Neural cell (in vitro differentiated cells): ENCODE data around the gene DPYSL4. TPM values are rescaled to one million over a fixed set of nuclear protein-coding genes. Genes with fewer than 3 reads are reported as not detected.

Experiments used
- H2AFZ ChIP-seq: fragments of 200-600, 300-800 bp; sonication (generic), shearing (Covaris generic); 2 replicates; pipeline ENCODE4 v1.6.0; 2014; ENCODE audit warnings: low read depth, mild to moderate bottlenecking, antibody characterized with exemption, low read length, moderate library complexity
- H3F3A ChIP-seq: fragments of 200-600 bp; shearing (Covaris generic); 2 replicates; pipeline ENCODE4 v1.6.1; 2016; ENCODE audit warnings: mild to moderate bottlenecking, moderate library complexity, mixed read lengths, antibody characterized with exemption, low read length; ENCODE audit not compliant: insufficient read depth, poor library complexity, severe bottlenecking
- H3K27ac ChIP-seq: fragments of 200-600, 300-800 bp; sonication (generic), shearing (Covaris generic); 2 replicates; pipeline ENCODE4 v1.5.1; 2014; ENCODE audit warnings: mild to moderate bottlenecking, low read length, moderate library complexity
- H3K27me3 ChIP-seq: fragments of 300-800, 200-600 bp; sonication (generic), shearing (Covaris generic); 2 replicates; pipeline ENCODE4 v1.6.0; 2014; ENCODE audit warnings: mild to moderate bottlenecking, low read depth, low read length, moderate library complexity; ENCODE audit not compliant: insufficient read depth
- H3K36me3 ChIP-seq: fragments of 300-800, 200-600 bp; sonication (generic), shearing (Covaris generic); 2 replicates; pipeline ENCODE4 v1.5.1; 2014; ENCODE audit warnings: mild to moderate bottlenecking, antibody characterized with exemption, low read length, moderate library complexity; ENCODE audit not compliant: insufficient read depth
- H3K4me2 ChIP-seq: fragments of 300-800, 200-600 bp; sonication (generic), shearing (Covaris generic); 2 replicates; pipeline ENCODE4 v1.6.0; 2014; ENCODE audit warnings: mild to moderate bottlenecking, low read length
- H3K4me3 ChIP-seq: fragments of 300-800, 200-600 bp; sonication (generic), shearing (Covaris generic); 2 replicates; pipeline ENCODE4 v1.5.1; 2014; ENCODE audit warnings: mild to moderate bottlenecking, low read length, moderate library complexity
- H3K79me2 ChIP-seq: fragments of 200-600 bp; shearing (Covaris generic); replicated peaks from 2 replicates; pipeline ENCODE4 v1.6.0; 2014; ENCODE audit warnings: mild to moderate bottlenecking, low read length, moderate library complexity; ENCODE audit not compliant: insufficient read depth
- H3K9ac ChIP-seq: fragments of 300-800, 200-600 bp; sonication (generic), shearing (Covaris generic); 2 replicates; pipeline ENCODE4 v1.6.1; 2016; ENCODE audit warnings: mild to moderate bottlenecking, low read length, mixed read lengths
- H3K9me2 ChIP-seq: fragments of 200-600 bp; shearing (Covaris generic); 2 replicates; pipeline ENCODE4 v1.6.1; 2016; ENCODE audit warnings: mild to moderate bottlenecking, low read length, mixed read lengths; ENCODE audit not compliant: insufficient read depth
- H3K9me3 ChIP-seq: fragments of 200-600, 300-800 bp; sonication (generic), shearing (Covaris generic); 2 replicates; pipeline ENCODE4 v1.6.1; 2016; ENCODE audit warnings: mild to moderate bottlenecking, mixed run types, low read length, moderate library complexity, mixed read lengths
- H4K20me1 ChIP-seq: fragments of 200-600 bp; shearing (Covaris generic); 2 replicates; pipeline ENCODE4 v1.6.1; 2016; ENCODE audit warnings: mild to moderate bottlenecking, mixed run types; ENCODE audit not compliant: insufficient read depth
- EZH2 ChIP-seq: fragments of 200-600, 300-800 bp; shearing (Covaris generic), sonication (generic); IDR thresholded peaks from 2 replicates; pipeline ENCODE4 v1.6.1; 2014; ENCODE audit warnings: antibody characterized with exemption, low read length, borderline replicate concordance, mild to moderate bottlenecking; ENCODE audit not compliant: insufficient read depth, poor library complexity, severe bottlenecking
- MXI1 ChIP-seq: fragments of 450-650 bp; conservative IDR thresholded peaks from 2 replicates; pipeline ENCODE4 v1.6.1; 2014; ENCODE audit warnings: antibody characterized with exemption, mild to moderate bottlenecking; ENCODE audit not compliant: poor library complexity, severe bottlenecking
- POLR2AphosphoS5 ChIP-seq: IDR thresholded peaks from 2 replicates; pipeline ENCODE4 v1.6.1; 2012
- TAF1 ChIP-seq: IDR thresholded peaks from 2 replicates; pipeline ENCODE4 v1.6.1; 2012; ENCODE audit warnings: low read depth
- polyA plus RNA-seq: library from polyadenylated mRNA; depleted of rRNA; stranded (reverse); fragments of >200 nt; gene quantifications from 2 replicates; pipeline ENCODE4 v1.2.3, GENCODE V29; 2014
- TF ChIP-seq, protein P1 (sequence below): IDR thresholded peaks from 2 replicates; pipeline ENCODE4 v1.6.1; 2012; ENCODE audit warnings: borderline replicate concordance
- TF ChIP-seq, protein P2 (sequence below): fragments of 450-650 bp; IDR thresholded peaks from 2 replicates; pipeline ENCODE4 v1.5.1; 2014; ENCODE audit warnings: antibody characterized with exemption, mild to moderate bottlenecking, moderate library complexity; ENCODE audit not compliant: poor library complexity, severe bottlenecking

DPYSL4 gene
- polyA plus RNA-seq, 1 donor from 2014 or later: 116 TPM

DNA sequence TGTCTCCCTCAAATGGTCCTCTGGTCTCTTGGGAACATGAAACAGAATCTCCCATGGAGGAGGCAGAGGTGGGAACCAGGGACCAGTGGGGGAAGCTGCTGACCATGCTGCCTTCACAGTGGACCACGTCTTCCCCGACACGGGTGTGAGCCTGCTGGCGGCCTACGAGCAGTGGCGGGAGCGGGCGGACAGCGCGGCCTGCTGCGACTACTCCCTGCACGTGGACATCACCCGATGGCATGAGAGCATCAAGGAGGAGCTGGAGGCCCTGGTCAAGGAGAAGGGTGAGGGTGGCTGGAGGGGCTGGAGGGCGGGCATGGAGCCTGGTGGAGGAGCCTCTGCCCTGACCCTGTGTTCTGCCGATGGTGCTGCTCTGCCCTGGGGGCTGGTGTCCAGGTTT is 8.0 kb downstream of the DPYSL4 start (continued):
- TF ChIP-seq, protein P1, sequence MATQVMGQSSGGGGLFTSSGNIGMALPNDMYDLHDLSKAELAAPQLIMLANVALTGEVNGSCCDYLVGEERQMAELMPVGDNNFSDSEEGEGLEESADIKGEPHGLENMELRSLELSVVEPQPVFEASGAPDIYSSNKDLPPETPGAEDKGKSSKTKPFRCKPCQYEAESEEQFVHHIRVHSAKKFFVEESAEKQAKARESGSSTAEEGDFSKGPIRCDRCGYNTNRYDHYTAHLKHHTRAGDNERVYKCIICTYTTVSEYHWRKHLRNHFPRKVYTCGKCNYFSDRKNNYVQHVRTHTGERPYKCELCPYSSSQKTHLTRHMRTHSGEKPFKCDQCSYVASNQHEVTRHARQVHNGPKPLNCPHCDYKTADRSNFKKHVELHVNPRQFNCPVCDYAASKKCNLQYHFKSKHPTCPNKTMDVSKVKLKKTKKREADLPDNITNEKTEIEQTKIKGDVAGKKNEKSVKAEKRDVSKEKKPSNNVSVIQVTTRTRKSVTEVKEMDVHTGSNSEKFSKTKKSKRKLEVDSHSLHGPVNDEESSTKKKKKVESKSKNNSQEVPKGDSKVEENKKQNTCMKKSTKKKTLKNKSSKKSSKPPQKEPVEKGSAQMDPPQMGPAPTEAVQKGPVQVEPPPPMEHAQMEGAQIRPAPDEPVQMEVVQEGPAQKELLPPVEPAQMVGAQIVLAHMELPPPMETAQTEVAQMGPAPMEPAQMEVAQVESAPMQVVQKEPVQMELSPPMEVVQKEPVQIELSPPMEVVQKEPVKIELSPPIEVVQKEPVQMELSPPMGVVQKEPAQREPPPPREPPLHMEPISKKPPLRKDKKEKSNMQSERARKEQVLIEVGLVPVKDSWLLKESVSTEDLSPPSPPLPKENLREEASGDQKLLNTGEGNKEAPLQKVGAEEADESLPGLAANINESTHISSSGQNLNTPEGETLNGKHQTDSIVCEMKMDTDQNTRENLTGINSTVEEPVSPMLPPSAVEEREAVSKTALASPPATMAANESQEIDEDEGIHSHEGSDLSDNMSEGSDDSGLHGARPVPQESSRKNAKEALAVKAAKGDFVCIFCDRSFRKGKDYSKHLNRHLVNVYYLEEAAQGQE: no peak

DNA sequence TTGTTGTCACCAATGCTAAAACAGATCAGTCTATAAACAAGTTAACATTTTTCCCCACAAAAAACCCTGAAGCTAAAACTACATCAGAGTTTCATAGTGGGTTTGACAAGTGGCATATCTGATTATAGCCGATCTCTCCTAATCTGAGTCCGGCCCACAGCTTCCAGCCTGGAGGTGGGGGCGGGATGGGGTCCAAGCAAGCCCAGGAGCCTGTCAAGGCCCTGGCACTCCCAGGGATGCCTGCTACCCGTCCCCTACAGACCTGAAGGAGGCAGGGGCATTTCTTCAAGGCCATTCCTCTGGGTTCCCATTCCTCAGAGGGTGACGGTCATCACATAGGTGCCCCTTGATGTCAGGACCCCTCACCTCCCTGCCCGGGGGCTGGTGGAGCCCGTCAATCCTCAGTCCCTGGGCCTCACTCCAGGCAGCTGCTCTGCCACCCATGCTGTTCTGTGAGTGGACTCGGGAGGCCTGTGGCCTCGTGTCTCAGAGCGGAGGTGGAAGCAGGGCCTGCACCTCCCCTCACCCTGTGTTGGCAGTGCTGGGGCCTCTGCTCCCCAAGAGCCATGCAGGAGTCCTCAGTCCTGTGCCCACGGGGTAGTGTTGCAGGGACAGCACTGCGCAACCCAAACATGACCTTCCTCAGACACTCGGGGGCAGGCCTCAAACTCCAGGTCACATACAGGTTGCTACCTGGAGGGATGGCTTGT is 8.8 kb downstream of the DPYSL4 start:
- H3F3A ChIP-seq: no peaks in the 10 kb centered on the region
- no peak overlapping the region for H3K4me2 ChIP-seq
- H3K9me2 ChIP-seq: no peaks in the 10 kb centered on the region
- TF ChIP-seq TAF1 (no peak), POLR2AphosphoS5 (no peak)
- TF ChIP-seq, protein P2, sequence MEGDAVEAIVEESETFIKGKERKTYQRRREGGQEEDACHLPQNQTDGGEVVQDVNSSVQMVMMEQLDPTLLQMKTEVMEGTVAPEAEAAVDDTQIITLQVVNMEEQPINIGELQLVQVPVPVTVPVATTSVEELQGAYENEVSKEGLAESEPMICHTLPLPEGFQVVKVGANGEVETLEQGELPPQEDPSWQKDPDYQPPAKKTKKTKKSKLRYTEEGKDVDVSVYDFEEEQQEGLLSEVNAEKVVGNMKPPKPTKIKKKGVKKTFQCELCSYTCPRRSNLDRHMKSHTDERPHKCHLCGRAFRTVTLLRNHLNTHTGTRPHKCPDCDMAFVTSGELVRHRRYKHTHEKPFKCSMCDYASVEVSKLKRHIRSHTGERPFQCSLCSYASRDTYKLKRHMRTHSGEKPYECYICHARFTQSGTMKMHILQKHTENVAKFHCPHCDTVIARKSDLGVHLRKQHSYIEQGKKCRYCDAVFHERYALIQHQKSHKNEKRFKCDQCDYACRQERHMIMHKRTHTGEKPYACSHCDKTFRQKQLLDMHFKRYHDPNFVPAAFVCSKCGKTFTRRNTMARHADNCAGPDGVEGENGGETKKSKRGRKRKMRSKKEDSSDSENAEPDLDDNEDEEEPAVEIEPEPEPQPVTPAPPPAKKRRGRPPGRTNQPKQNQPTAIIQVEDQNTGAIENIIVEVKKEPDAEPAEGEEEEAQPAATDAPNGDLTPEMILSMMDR: no peak
- TF ChIP-seq, protein P1: no peak
- no peaks in the 10 kb centered on the region for H4K20me1 ChIP-seq
- no peaks in the 10 kb centered on the region for H3K79me2 ChIP-seq
- H3K4me3 ChIP-seq: no peak overlapping the region
- no peak overlapping the region for H3K27ac ChIP-seq
- no peaks in the 10 kb centered on the region for H3K27me3 ChIP-seq
- no peak overlapping the region for H3K9ac ChIP-seq
- H2AFZ ChIP-seq: no peak overlapping the region
- no peaks in the 10 kb centered on the region for H3K36me3 ChIP-seq
- H3K9me3 ChIP-seq: no peaks in the 10 kb centered on the region

DNA sequence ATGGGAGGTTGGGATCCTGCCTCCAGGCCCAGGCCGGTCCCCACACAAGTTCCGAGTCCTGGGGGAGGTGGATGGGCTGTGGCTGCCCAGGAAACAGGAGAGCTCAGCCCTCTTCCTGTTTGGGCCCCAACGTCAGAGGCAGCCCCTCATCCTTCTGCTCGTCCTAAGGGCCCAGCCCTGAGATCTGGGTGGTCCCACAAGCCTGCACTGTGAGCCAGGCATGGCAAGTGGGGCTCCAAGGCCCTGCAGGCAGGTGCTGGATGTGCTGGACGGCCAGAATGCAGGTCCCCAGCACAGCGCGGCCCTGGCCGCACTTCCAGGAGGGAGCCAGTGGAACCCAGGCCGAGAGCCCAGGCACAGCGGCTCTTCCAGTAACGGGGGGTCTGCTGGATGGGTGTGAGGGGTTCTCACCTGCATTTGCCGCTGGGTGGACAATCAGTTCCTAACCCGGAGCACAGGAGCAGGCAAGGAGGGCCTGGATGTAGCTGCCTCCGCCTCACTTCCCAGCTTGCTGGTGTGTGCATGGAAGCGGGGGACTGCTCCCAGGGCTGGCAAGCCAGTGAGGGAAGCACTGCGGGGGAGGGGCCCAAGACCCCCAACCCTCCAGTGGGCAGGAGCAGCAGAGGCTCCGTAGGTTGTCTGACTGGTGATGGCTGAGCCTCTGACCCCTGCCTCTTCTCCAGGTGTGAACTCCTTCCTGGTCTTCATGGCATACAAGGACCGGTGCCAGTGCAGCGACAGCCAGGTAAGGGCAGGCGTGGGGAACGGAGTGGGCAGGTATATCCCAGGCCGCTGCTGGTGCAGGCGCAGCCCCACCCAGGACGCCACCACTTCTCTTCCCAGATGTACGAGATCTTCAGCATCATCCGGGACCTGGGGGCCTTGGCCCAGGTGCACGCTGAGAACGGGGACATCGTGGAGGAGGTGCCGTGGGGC is 9.7 kb downstream of the DPYSL4 start:
- Histone ChIP-seq H4K20me1 (no peaks in the 10 kb centered on the region), H3K27ac (no peak overlapping the region), H3K79me2 (no peaks in the 10 kb centered on the region), H3K36me3 (no peaks in the 10 kb centered on the region), H3K4me3 (no peak overlapping the region), H3K9me3 (no peaks in the 10 kb centered on the region), H3K4me2 (no peak overlapping the region), H3K9me2 (no peaks in the 10 kb centered on the region), H2AFZ (no peak overlapping the region), H3F3A (no peaks in the 10 kb centered on the region), H3K27me3 (no peaks in the 10 kb centered on the region), H3K9ac (no peak overlapping the region)
- TF ChIP-seq, protein P1: no peak
- TF ChIP-seq EZH2 (no peak), POLR2AphosphoS5 (no peak), MXI1 (no peak)
- TF ChIP-seq, protein P2: no peak
